Aorta (tissue), 5 donors: Measurements from ENCODE around the gene SLC24A3. TPM values are rescaled to one million over a fixed set of nuclear protein-coding genes. Genes with fewer than 3 reads are reported as not detected.

Source experiments
- ATAC-seq: fragments of 200-7000 bp; cut with Tn5 transposase; one replicate; pipeline ENCODE4 v1.9.1; 2022; ENCODE audit warnings: moderate library complexity; ENCODE audit not compliant: low FRiP score
- DNase-seq, 2 donors: peaks; one replicate each; pipeline ENCODE4 v3.0.0-alpha.2; 2020
- H3K27ac ChIP-seq, 2 donors: one replicate each; pipeline ENCODE4 v1.5.1; 2013; ENCODE audit warnings: low read length in 2 of 2, mild to moderate bottlenecking in 2 of 2, moderate library complexity in 2 of 2, control low read depth in 1 of 2, inconsistent platforms in 1 of 2, low read depth in 1 of 2
- H3K27me3 ChIP-seq, 2 donors: one replicate each; pipeline ENCODE4 v1.6.1; 2013; ENCODE audit warnings: control low read depth in 1 of 2, low read length in 1 of 2, mild to moderate bottlenecking in 1 of 2, moderate library complexity in 1 of 2; ENCODE audit not compliant: insufficient read depth in 2 of 2, control insufficient read depth in 1 of 2
- H3K36me3 ChIP-seq, 2 donors: one replicate each; pipeline ENCODE4 v1.6.1; 2013; ENCODE audit warnings: control low read depth in 1 of 2, low read length in 1 of 2, mild to moderate bottlenecking in 1 of 2; ENCODE audit not compliant: insufficient read depth in 2 of 2, control insufficient read depth in 1 of 2
- H3K4me1 ChIP-seq, 2 donors: one replicate each; pipeline ENCODE4 v1.6.1; 2013; ENCODE audit warnings: low read length in 2 of 2, control low read depth in 1 of 2, mild to moderate bottlenecking in 1 of 2, moderate library complexity in 1 of 2; ENCODE audit not compliant: insufficient read depth in 2 of 2, control insufficient read depth in 1 of 2
- H3K4me3 ChIP-seq, 2 donors: one replicate each; pipeline ENCODE4 v1.5.1; 2013; ENCODE audit warnings: low read length in 2 of 2, control low read depth in 1 of 2, mild to moderate bottlenecking in 1 of 2
- H3K9me3 ChIP-seq: one replicate; pipeline ENCODE4 v1.6.1; 2013; ENCODE audit warnings: mild to moderate bottlenecking, low read length; ENCODE audit not compliant: control insufficient read depth
- WGBS, 2 donors: extraction: QIAGEN DNeasy Blood & Tissue Kit; methylation state at CpG; one replicate each; pipeline ENCODE4 v1.1.7; 2013; 5-methylcytosine and 5-hydroxymethylcytosine counted together
- intact Hi-C, 2 donors: fragments of 100-400 bp; cut with DNase I; formaldehyde crosslinking; loops; one replicate each; pipeline versions ENCODE4 v1.14.2 to v1.15.0; 2022
- polyA plus RNA-seq, 2 donors: library from polyadenylated mRNA; stranded (reverse); fragments of 200-250 nt; gene quantifications; one replicate each; pipeline ENCODE4 v1.2.3, GENCODE V29; 2013
- total RNA-seq, 2 donors: library from RNA; stranded (reverse); fragmentation: NEBNext Ultra II Directional; extraction: Animal tissue kit (Norgen Biotek cat#: 25700); gene quantifications; one replicate each; pipeline ENCODE4 v1.2.1, GENCODE V29; 2021
- donor health status: healthy with polysubstance abuse.
- donor health status: Bipolar disorder and iron deficiency.
- donor health status: DM: no; HTN: no; CAD: no.
- donor health status: DM: no; HTN: no; CAD: no.
- donor health status: DM: yes; HTN: yes; CAD: no.

The SLC24A3 gene
- total and polyA plus RNA-seq, 4 donors, result 8.8 to 24.9 (median 19.1) TPM

DNA sequence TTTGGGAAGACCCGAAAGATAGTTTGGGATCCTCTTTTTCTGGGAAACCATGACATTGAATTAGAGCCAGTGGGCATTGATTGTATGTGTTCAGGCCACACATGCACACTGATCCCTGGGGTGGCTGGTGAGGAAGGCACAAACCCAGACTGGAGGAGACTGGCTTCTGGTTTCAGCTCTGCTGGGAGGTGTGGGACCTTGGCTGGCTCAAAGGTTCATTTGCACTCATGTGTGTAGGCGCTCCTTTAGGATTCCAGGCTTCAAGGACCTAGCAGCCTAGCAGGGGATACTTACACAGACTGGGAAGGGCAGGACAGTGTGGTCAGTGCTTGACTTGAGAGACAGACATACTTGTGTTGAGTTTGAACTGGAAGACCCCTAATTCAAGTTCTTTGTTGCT, 552.8 kb downstream of the SLC24A3 start:
- H3K36me3 ChIP-seq, result peaks cover 0 to 4% of the 10 kb centered on the region in 2 donors
- H3K9me3 ChIP-seq, result no peaks in the 10 kb centered on the region
- DNase-seq, result no peak
- H3K4me1 ChIP-seq, result no peaks in the 10 kb centered on the region
- intact Hi-C loops, result no loop called here
- no peak overlapping the region for H3K4me3 ChIP-seq
- no peak overlapping the region for H3K27ac ChIP-seq
- no peaks in the 10 kb centered on the region for H3K27me3 ChIP-seq
- WGBS, 2 donors, result 94 to 98% methylated on average over 2 of the region's 2 CpGs
- ATAC-seq, result no peak

- peaks cover 0 to 4% of the 10 kb centered on the region in 2 donors for H3K36me3 ChIP-seq
- WGBS, 2 donors, result 92 to 97% methylated on average over 4 of the region's 4 CpGs
- no peaks in the 10 kb centered on the region for H3K27me3 ChIP-seq
- no peaks in the 10 kb centered on the region for H3K9me3 ChIP-seq
- DNase-seq (no peak), ATAC-seq (no peak)
- H3K4me3 ChIP-seq, result no peak overlapping the region
- intact Hi-C loops, result no loop called here
- no peak overlapping the region for H3K27ac ChIP-seq
- no peaks in the 10 kb centered on the region for H3K4me1 ChIP-seq
Measured at GRCh38 chr20:19765913-19766312, 553.5 kb downstream of the SLC24A3 start.

DNA sequence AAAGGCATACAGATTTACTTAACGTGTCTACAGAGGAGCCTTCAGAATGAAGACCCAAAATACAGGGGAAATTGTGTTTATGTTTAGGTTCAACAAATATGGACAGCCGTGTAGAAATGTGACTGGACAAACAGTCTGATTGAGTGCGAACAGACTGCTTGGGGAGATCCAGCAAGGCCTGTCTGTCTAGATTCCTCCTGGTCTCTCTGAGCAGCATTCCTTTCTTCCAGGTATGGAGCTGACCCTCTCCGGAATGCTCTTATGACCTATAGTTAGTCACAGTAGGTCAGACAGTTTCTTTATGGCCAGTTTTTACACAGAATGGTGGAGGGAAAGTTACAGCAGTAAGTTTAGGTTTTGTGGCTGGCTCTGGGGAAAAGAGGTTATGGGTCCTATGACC, 554.6 kb downstream of the SLC24A3 start:
- ATAC-seq, result no peak
- Histone ChIP-seq H3K27ac (no peak overlapping the region), H3K4me3 (no peak overlapping the region), H3K27me3 (no peaks in the 10 kb centered on the region), H3K4me1 (no peaks in the 10 kb centered on the region), H3K9me3 (no peaks in the 10 kb centered on the region), H3K36me3 (peaks cover 0 to 4% of the 10 kb centered on the region in 2 donors)
- intact Hi-C loops, result no loop called here
- 73 to 90% methylated on average over 4 of the region's 4 CpGs for WGBS, 2 donors
- no peak for DNase-seq

GRCh38 chr20:19768325-19768842, 555.9 kb downstream of the SLC24A3 start:
- no peak for ATAC-seq
- intact Hi-C loops, result no loop called here
- peaks cover 0 to 4% of the 10 kb centered on the region in 2 donors for H3K36me3 ChIP-seq

GRCh38 chr20:19769507-19769906, 557.1 kb downstream of the SLC24A3 start:
- WGBS, 2 donors, result 93% methylated on average over 2 of the region's 2 CpGs
- no peak for DNase-seq
- Histone ChIP-seq H3K4me1 (no peaks in the 10 kb centered on the region), H3K4me3 (no peak overlapping the region), H3K9me3 (no peaks in the 10 kb centered on the region), H3K27ac (no peak overlapping the region), H3K36me3 (peaks cover 0 to 4% of the 10 kb centered on the region in 2 donors), H3K27me3 (no peaks in the 10 kb centered on the region)
- intact Hi-C loops, result no loop called here
- ATAC-seq, result no peak

More at GRCh38 chr20:19768325-19768842, 555.9 kb downstream of the SLC24A3 start:
- Histone ChIP-seq H3K4me1 (no peaks in the 10 kb centered on the region), H3K4me3 (no peak overlapping the region), H3K27ac (no peak overlapping the region), H3K9me3 (no peaks in the 10 kb centered on the region), H3K27me3 (no peaks in the 10 kb centered on the region)
- WGBS, 2 donors, result 94 to 97% methylated on average over 7 of the region's 7 CpGs
- no peak for DNase-seq

DNA sequence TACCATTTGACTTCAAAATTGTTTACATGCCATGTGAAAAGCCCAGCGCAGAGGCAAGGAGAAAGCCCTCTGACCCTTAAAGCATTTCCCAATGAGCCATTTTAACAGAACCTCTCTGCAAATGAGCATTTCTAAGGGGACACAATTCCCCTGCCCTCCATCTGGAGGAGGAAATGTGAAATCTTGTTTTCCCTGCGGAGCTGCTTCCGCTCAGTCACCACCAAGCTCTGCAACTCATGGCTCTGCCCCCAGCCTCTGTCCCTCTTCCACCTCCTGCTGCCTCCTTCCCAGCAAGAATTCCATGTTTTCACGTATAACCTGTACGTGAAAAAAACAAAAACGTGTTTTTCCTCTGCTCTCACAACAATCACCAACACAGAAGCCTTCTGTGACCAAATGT, 557.9 kb downstream of the SLC24A3 start:
- Histone ChIP-seq H3K4me1 (no peaks in the 10 kb centered on the region), H3K27me3 (no peaks in the 10 kb centered on the region), H3K27ac (no peak overlapping the region), H3K4me3 (no peak overlapping the region), H3K36me3 (peaks cover 0 to 4% of the 10 kb centered on the region in 2 donors), H3K9me3 (no peaks in the 10 kb centered on the region)
- ATAC-seq (no peak), DNase-seq (no peak)
- intact Hi-C loops, result no loop called here
- 81 to 91% methylated on average over 6 of the region's 6 CpGs for WGBS, 2 donors

DNA sequence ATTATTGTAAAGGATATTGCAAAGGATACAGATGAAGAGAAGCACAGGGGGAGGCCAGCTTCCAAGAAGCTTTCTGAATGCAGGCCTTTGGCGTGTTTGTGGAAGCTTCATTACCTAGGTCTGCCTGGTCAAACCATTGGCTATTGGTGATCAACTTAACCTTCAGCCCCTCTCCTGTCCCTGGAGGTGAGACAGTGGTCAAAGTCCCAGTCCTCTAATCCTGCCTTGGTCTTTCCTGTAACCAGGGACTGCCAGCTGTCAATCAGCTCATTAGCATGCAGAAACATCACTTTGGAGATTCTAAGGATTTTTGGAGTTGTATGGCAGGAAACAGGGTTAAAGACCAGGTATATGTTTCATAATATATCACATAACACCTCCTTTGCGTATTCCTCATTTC, 558.6 kb downstream of the SLC24A3 start:
- intact Hi-C loops, result no loop called here
- Histone ChIP-seq H3K27ac (no peak overlapping the region), H3K4me3 (no peak overlapping the region), H3K4me1 (peaks cover 0 to 3% of the 10 kb centered on the region in 2 donors), H3K9me3 (no peaks in the 10 kb centered on the region), H3K27me3 (no peaks in the 10 kb centered on the region), H3K36me3 (peaks cover 0 to 4% of the 10 kb centered on the region in 2 donors)
- 95 to 100% methylated on average over 2 of the region's 2 CpGs for WGBS, 2 donors
- DNase-seq, result no peak
- no peak for ATAC-seq
